K562 (cell line): ENCODE data around the gene ALDH1A3. TPM values are rescaled to one million over a fixed set of nuclear protein-coding genes. Genes with fewer than 3 reads are reported as not detected.

Experiments used
- ATAC-seq: fragments of 200-7000 bp; cut with Tn5 transposase; 3 replicates; pipeline ENCODE4 v1.9.1; 2020; ENCODE audit warnings: moderate library complexity
- BruUV-seq: library from RNA; stranded (reverse); fragments of 400-500 nt; replicated peaks from 2 replicates; lab custom pipeline; 2021; lab: Mats Ljungman, UMichigan
- CTCF ChIA-PET: fragments of 300-600 bp; formaldehyde crosslinking; extraction: SDS; loops from one replicate; lab custom pipeline; 2021; ENCODE audit warnings: low intra/inter-chr PET ratio; lab: Yijun Ruan, JAX
- POLR2A ChIA-PET: fragments of 300-600, 350-650 bp; sonication (Branson Sonifier 250); formaldehyde crosslinking; extraction: SDS; loops from one replicate; lab custom pipeline; 2021; ENCODE audit warnings: antibody characterized with exemption, inconsistent platforms; lab: Yijun Ruan, JAX
- DNase-seq, 4 experiments: peaks; one replicate each; pipeline versions ENCODE4 v3.0.0 to v3.0.0-alpha.2; 2011 to 2018; ENCODE audit warnings: low spot score in 3 of 4, mixed read lengths in 3 of 4; ENCODE audit errors: extremely low read depth in 1 of 4
- FAIRE-seq: peaks from 2 replicates; lab custom pipeline; 2011; peaks lifted over from hg19 to GRCh38; lab: Jason Lieb, UNC
- H2AFZ ChIP-seq: 2 replicates; pipeline ENCODE4 v1.6.0; 2011; ENCODE audit warnings: low read depth, low read length, control low read depth, inconsistent platforms
- H3K27ac ChIP-seq: fragments of 200-600 bp; 3 replicates; pipeline ENCODE4 v1.8.0; 2011; ENCODE audit warnings: low read depth, mild to moderate bottlenecking, control low read depth, inconsistent platforms, low read length, moderate library complexity, mixed read lengths; ENCODE audit errors: extremely low read depth
- H3K27me3 ChIP-seq, 2 experiments: fragments of 300-600 bp in 1 of 2; 2 replicates in 1 of 2; 3 replicates in 1 of 2; pipeline versions ENCODE4 v1.6.0 to v1.8.0; 2011; ENCODE audit warnings: inconsistent platforms in 2 of 2, low read length in 2 of 2, mild to moderate bottlenecking in 1 of 2, mixed read lengths in 1 of 2, moderate library complexity in 1 of 2; ENCODE audit not compliant: control insufficient read depth in 2 of 2, insufficient read depth in 2 of 2
- H3K36me3 ChIP-seq: fragments of 300-600 bp; 3 replicates; pipeline ENCODE4 v1.8.0; 2011; ENCODE audit warnings: mild to moderate bottlenecking, low read length, inconsistent platforms; ENCODE audit not compliant: control insufficient read depth, insufficient read depth
- H3K4me1 ChIP-seq, 2 experiments: fragments of 200-600 bp in 1 of 2; replicated peaks in 1 of 2; 2 replicates in 1 of 2; 3 replicates in 1 of 2; pipeline versions ENCODE4 v1.5.1 to v1.8.0; 2011; ENCODE audit warnings: inconsistent platforms in 2 of 2, low read length in 2 of 2, mild to moderate bottlenecking in 1 of 2, mixed read lengths in 1 of 2, moderate library complexity in 1 of 2; ENCODE audit not compliant: control insufficient read depth in 2 of 2, insufficient read depth in 2 of 2
- H3K4me2 ChIP-seq: 2 replicates; pipeline ENCODE4 v1.6.1; 2011; ENCODE audit warnings: low read length, control low read depth, inconsistent platforms, mixed read lengths; ENCODE audit not compliant: insufficient read depth
- H3K4me3 ChIP-seq: fragments of 200-600 bp; sonication (generic), shearing (Covaris generic); 2 replicates; pipeline ENCODE4 v1.5.1; 2016; ENCODE audit warnings: control low read depth, inconsistent platforms
- H3K79me2 ChIP-seq: fragments of 200-600 bp; 3 replicates; pipeline ENCODE4 v1.8.0; 2011; ENCODE audit warnings: low read length, inconsistent platforms; ENCODE audit not compliant: control insufficient read depth, insufficient read depth
- H3K9ac ChIP-seq, 2 experiments: 2 replicates each; pipeline versions ENCODE4 v1.6.0 to v1.6.1; 2011; ENCODE audit warnings: low read depth in 2 of 2, low read length in 2 of 2, control low read depth in 1 of 2, inconsistent platforms in 1 of 2, mild to moderate bottlenecking in 1 of 2, mixed read lengths in 1 of 2; ENCODE audit not compliant: insufficient read depth in 1 of 2
- H3K9me1 ChIP-seq: one replicate; pipeline ENCODE4 v1.6.0; 2011; ENCODE audit warnings: inconsistent platforms, mild to moderate bottlenecking, low read length, moderate library complexity; ENCODE audit not compliant: control insufficient read depth, insufficient read depth
- H3K9me3 ChIP-seq: replicated peaks from 2 replicates; pipeline ENCODE4 v1.5.1; 2011; ENCODE audit warnings: low read depth, low read length, inconsistent platforms; ENCODE audit not compliant: control insufficient read depth, insufficient read depth
- H4K20me1 ChIP-seq: replicated peaks from 2 replicates; pipeline ENCODE4 v1.6.1; 2011; ENCODE audit warnings: low read length, inconsistent platforms, mixed read lengths; ENCODE audit not compliant: control insufficient read depth, insufficient read depth
- ATF6 ChIP-seq: sonication (generic); formaldehyde crosslinking; IDR thresholded peaks from 2 replicates; pipeline ENCODE4 v1.4.0; 2020; ENCODE audit warnings: mild to moderate bottlenecking, missing genetic modification reagents
- BCOR ChIP-seq: fragments of 450-650 bp; IDR thresholded peaks from 2 replicates; pipeline ENCODE4 v1.6.1; 2016
- MCM3 ChIP-seq: fragments of 450-650 bp; IDR thresholded peaks from 2 replicates; pipeline ENCODE4 v1.6.1; 2016
- MYNN ChIP-seq, 2 experiments: sonication (generic); formaldehyde crosslinking in 1 of 2; IDR thresholded peaks; 2 replicates each; pipeline versions ENCODE4 v1.5.0 to v1.6.1; 2016 to 2020; ENCODE audit warnings: antibody characterized with exemption in 1 of 2, missing genetic modification reagents in 1 of 2
- SOX6 ChIP-seq: fragments of 450-650 bp; IDR thresholded peaks from 2 replicates; pipeline ENCODE4 v1.6.1; 2014; ENCODE audit warnings: mild to moderate bottlenecking
- WGBS: fragments of 100-300 bp; shearing (Covaris generic); methylation state at CpG from one replicate; pipeline ENCODE4 v1.1.6; 2016; ENCODE audit warnings: low coverage, mixed read lengths; ENCODE audit not compliant: insufficient coverage; ENCODE audit errors: missing lambda C conversion rate; 5-methylcytosine and 5-hydroxymethylcytosine counted together
- in situ Hi-C: fragments of 300-500 bp; cut with MboI; formaldehyde crosslinking; loops from 4 replicates; pipeline ENCODE4 v1.15.0; 2018; ENCODE audit warnings: inconsistent platforms, mixed read lengths
- intact Hi-C: fragments of 100-400 bp; cut with micrococcal nuclease; formaldehyde crosslinking; loops from 2 replicates; pipeline ENCODE4 v1.14.2; 2022
- polyA plus RNA-seq, 8 experiments: library from polyadenylated mRNA; depleted of rRNA in 4 of 8; stranded (reverse) in 5 of 8; unstranded in 3 of 8; fragments of >200 nt; fragmentation: Nextera tagmentation in 2 of 8; fragmentation: Illumina TruSeq in 1 of 8; extraction: Ambion mirVana in 2 of 8; extraction: Trizol in 1 of 8; gene quantifications; 2 replicates each; pipeline versions ENCODE4 v1.2.1 to v1.2.3, GENCODE V29; 2011 to 2014; ENCODE audit warnings: inconsistent platforms in 1 of 8, missing spikeins in 1 of 8
- total RNA-seq, 7 experiments: library from RNA; depleted of rRNA in 6 of 7; stranded (reverse); fragments of >200 nt in 6 of 7; fragmentation: Illumina TruSeq in 2 of 7; extraction: Trizol in 2 of 7; gene quantifications; 2 replicates each; pipeline versions ENCODE4 v1.2.1 to v1.2.3, GENCODE V29; 2011 to 2021; ENCODE audit warnings: low replicate concordance in 1 of 7
- TF ChIP-seq, protein P1 (sequence below): IDR thresholded peaks from 2 replicates; pipeline ENCODE4 v1.6.1; 2011; ENCODE audit not compliant: insufficient read length; ENCODE audit errors: extremely low read depth

The ALDH1A3 gene
- total and polyA plus RNA-seq, 9 of the 15 experiments (the other 6 are each of a cell fraction or from before 2014, with no cell fraction given), result 0.38 TPM; not detected in 8

GRCh38 chr15:100892013-100892355, 12.4 kb downstream of the ALDH1A3 start:
- Histone ChIP-seq H3K4me1 (no peaks in the 10 kb centered on the region), H3K27ac (no peak overlapping the region), H3K9ac (no peak overlapping the region), H3K4me3 (no peak overlapping the region), H3K9me1 (no peaks in the 10 kb centered on the region), H3K79me2 (no peaks in the 10 kb centered on the region), H3K27me3 (peaks cover 16 to 72% of the 10 kb centered on the region in 2 experiments; a peak in 4 of 5 replicates), H3K4me2 (no peak overlapping the region), H2AFZ (no peak overlapping the region), H3K9me3 (no peaks in the 10 kb centered on the region), H3K36me3 (no peaks in the 10 kb centered on the region), H4K20me1 (peaks cover 7% of the 10 kb centered on the region; the same call in 1 of the 2 replicates)
- no TSS peak for BruUV-seq
- POLR2A ChIA-PET, result interaction anchor here (0.6 kb wide), 1 partner anchor 340 kb away, joined by 4 read pairs; no protein-coding TSS in a partner anchor
- TF ChIP-seq ATF6 (no peak), MCM3 (no peak), MYNN (IDR thresholded peaks at IDR 0.05) (no peak), MYNN (CRISPR knock-in tag; IDR thresholded peaks at IDR 0.05) (no peak), SOX6 (no peak), BCOR (no peak)
- TF ChIP-seq, protein P1, sequence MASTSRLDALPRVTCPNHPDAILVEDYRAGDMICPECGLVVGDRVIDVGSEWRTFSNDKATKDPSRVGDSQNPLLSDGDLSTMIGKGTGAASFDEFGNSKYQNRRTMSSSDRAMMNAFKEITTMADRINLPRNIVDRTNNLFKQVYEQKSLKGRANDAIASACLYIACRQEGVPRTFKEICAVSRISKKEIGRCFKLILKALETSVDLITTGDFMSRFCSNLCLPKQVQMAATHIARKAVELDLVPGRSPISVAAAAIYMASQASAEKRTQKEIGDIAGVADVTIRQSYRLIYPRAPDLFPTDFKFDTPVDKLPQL, result no peak
- ATAC-seq (no peak), DNase-seq (no peak), FAIRE-seq (no peak)
- WGBS, result 0% methylated on average over 6 of the region's 6 CpGs
- in situ Hi-C loops, result no loop called here
- intact Hi-C loops, result no loop called here
- CTCF ChIA-PET, result no interaction called here
